GM19023 (cell line): ENCODE data around the gene FGFRL1.
A peak's percentile ranks its signal among the peaks of the same experiment; 100 is the strongest.

ENCODE experiments used
- ATAC-seq: cut with Tn5 transposase; IDR thresholded peaks from one replicate; pipeline ENCODE4 v1.9.1; 2021; ENCODE audit warnings: mild to moderate bottlenecking, moderate library complexity; ENCODE audit not compliant: unreplicated experiment

The FGFRL1 gene

GRCh38 chr4:1011022-1011665 lies at the start of gene FGFRL1:
Gene FGFRL1, plus strand, starts transcription at chr4:1011626. Its CDS starts 860 bp downstream, at chr4:1012486.
- ATAC-seq, result peak; percentile 35

GRCh38 chr4:962231-963208 lies 48.9 kb upstream of the FGFRL1 start:
- no peak for ATAC-seq

DNA sequence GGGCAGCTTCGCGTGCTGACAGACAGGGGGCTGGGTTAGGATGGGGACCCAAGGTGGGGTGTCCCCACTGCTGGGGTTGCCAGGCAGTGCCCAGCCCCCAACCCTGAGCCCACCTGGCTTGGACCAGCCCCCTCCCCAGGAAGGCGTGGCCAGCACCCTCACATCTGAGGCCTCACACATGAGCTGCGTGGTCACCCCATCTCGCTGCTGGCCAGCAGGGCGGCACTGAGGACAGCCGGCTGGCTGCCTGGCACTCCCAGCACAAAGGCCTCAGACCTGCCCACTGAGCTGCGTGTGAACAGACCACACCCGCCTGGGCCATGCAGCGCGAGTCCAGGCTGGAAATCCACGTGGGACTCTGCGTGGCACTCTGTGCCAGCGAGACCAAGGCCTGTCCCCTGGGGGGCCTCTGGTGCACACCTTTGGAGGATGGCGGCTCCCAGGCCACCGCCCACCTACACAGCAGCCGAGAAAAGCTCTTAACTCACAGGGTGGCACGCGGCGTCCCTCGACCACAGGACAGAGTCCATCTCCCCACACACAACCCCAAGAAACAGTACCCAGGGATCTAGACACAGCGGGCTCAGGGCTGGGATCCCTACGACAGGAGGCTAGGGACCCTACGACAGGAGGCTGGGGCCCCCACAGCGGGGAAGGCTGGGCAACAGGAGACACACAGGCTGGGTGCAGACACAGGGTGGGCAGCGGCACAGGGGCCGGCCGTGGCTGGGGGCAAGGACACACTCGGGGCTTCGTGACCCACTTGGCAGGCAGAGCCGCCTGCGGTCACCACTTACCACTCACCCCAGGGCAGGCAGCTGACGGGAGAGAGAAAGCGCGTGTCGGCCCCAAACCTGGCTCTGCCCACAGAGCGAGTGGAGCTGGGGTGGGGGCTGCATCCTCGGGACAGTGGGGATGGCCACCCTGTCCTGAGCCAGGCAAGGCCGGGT lies 47.9 kb upstream of the FGFRL1 start:
- no peak for ATAC-seq

GRCh38 chr4:964346-965025 lies 46.9 kb upstream of the FGFRL1 start:
- no peak for ATAC-seq

DNA sequence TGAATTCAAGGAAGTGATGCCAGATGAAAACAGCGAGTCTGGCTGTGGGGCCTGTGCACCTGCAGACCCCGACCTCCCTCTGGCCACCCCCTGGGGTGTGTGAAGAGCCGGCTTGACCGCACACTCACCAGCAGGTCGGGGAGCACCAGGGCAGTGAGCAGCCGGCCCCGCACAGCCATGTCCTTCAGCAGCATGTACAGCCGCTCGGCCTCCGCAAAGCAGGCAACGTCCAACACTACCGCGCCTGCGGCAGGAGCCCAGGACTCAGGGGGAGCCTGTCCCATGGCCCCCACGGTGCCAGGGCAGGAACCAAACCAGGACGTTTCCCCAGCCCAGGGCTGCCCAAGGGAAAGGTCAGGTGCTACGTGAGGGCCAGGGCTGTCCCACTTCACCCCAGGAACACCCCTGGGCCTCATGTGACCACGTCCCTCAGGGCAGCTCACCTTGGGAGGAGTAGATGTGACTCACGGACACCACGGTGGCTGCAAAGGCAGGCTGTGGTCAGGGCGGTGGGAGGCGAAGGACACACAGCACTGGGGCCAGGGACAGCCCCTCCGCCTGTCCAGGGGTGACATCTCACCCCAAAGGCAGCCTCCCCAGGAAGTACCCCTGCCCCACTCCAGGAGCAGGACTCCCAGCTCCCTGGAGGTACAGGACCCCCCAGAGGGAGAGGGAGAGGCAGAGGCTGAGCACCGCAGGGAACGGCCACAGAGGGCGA lies 46.2 kb upstream of the FGFRL1 start:
- no peak for ATAC-seq

GRCh38 chr4:965766-966134 lies 45.7 kb upstream of the FGFRL1 start:
- no peak for ATAC-seq

DNA sequence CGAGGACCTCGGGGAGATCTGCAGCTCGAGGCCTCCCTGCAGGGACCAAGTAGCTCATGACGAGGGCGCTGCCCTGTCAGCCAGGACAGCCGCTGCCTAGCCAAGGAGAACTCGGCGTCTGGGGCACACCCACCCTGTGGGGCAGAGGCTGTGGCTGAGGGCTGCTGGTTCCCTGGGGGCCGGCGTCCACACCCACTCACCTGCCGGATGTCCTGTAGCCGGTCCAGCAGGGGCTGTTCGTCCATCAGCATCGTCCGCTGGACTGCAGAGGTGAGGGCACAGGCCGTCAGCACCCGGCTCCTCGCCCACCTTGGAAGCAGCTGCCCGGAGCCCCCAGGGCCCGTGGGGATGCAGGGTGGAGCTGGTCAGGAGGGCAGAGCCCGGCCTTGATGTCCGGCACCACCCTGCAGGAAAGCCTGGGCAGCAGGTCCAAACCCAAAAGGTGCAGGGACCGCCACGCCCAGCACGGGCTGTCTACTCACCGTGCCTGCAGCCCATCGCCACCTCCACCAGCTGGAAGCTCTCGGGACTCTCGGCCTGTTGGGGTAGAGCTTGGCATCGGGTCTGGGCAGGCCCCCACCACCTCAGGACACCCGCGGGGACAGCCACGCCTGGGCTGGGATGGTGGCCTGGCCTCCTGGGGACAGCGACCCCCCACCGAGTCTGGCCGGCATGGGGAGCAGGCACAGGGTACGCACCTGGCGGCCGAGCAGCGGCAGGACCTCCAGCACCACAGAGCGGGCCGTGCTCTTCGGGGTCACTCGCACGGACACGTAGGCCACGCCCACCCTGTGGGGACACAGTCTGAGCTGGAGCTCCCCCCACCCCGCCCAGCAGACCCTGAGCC lies 44.9 kb upstream of the FGFRL1 start:
- ATAC-seq, result no peak

DNA sequence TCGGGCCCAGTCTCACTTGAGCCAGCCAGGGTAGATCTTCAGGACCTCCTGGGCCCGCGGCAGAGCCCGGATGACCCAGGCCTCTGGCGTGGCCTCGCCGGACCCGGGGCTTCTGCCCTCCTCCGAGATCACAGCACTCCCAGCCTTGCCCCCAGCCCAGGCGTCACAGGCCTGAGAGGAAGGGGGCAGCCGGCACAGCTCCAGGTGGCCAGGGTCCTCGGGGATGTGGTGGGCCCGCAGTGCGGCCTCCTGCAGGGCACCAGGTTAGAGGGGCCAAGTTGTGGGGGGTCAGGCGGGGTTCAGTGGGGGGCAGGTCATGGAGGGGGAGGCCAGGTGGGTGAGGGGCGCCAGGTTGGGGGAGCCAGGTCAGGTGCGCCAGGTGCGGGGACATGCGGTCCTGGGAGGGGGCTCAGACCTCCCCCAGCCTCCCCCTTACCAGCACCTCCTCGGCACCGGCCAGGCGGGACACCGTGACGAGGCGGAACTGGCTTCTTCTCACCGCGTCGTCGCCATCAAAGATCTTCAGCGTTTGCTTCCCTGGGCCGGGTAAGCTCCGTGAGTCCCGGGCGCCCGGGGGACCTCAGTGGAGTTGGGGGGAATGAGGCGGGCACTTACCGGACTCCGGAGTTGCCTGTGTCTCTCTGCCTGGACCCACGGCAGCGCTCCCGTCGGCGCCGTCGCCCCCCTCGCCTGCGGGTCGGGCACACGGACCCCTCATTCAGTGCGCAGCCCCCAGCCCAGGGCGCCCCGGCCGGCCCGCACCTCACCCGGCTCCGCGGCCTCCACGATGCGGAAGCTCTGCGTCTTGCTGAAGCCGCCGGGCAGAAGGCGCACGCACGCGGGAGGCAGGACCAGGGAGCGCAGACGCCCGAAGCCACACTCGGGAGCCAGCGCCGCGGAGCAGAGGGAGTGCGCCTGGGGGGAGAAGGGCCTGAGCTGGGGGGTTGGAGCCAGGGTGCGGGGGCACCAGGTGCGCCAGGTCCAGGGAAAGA lies 44.0 kb upstream of the FGFRL1 start:
- ATAC-seq, result no peak

DNA sequence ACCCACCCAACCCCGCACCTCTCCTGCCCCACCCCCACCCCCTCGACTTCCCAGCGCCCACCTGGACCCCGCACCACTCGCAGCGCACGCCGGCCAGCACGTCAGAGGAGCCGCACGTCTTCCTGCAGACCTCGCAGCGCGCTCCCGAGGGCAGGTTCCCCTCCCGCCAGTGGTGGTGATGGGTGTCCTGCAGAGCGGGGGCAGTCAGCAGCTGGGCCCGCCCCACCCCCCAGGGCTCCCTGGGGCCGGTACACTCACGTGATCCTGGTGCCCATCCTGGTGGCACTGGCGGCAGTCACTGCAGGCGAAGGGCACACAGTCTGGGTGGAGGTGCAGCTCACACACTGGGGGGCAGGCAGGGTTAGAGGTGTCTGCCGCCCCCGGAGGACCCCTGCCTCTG lies 43.2 kb upstream of the FGFRL1 start:
- ATAC-seq, result no peak

DNA sequence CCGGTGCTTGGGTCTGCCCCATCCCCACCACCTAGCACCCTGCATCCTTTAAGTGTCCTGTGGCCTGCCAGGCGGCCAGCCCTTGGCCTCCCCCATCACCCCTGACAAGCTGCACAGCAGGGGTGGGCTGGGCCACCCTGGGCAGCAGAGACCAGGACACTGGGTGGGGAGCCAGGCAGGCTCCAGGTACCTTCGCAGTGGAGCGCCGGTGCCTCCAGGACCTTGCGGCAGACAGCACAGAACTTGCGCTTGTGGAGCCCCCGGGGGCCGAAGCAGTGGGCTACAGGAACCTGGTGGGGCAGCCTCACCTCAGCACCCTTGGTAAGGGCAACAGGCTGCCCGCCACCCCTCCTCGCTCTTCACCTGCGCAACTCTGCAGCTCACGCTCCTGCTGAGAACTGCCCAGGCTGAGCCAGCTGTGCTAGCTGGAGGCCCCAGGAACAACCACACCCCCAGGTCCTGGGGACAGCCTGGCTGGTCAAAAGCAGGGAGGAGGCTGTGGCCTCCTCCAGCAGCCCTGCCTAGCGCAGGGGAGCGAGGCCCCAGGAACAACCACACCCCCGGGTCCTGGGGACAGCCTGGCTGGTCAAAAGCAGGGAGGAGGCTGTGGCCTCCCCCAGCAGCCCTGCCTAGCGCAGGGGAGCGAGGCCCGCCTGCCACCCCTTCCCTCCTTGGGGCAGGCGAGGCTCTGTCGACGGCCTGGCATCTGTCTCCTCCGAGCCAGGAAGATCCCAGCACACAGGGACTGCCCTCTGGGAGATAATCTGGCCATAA lies 42.6 kb upstream of the FGFRL1 start:
- no peak for ATAC-seq

GRCh38 chr4:970046-970745 lies 41.2 kb upstream of the FGFRL1 start:
- no peak for ATAC-seq

- no peak for ATAC-seq
Observed at GRCh38 chr4:970854-971520, 40.4 kb upstream of the FGFRL1 start.

GRCh38 chr4:971666-972500 lies 39.5 kb upstream of the FGFRL1 start:
- no peak for ATAC-seq

DNA sequence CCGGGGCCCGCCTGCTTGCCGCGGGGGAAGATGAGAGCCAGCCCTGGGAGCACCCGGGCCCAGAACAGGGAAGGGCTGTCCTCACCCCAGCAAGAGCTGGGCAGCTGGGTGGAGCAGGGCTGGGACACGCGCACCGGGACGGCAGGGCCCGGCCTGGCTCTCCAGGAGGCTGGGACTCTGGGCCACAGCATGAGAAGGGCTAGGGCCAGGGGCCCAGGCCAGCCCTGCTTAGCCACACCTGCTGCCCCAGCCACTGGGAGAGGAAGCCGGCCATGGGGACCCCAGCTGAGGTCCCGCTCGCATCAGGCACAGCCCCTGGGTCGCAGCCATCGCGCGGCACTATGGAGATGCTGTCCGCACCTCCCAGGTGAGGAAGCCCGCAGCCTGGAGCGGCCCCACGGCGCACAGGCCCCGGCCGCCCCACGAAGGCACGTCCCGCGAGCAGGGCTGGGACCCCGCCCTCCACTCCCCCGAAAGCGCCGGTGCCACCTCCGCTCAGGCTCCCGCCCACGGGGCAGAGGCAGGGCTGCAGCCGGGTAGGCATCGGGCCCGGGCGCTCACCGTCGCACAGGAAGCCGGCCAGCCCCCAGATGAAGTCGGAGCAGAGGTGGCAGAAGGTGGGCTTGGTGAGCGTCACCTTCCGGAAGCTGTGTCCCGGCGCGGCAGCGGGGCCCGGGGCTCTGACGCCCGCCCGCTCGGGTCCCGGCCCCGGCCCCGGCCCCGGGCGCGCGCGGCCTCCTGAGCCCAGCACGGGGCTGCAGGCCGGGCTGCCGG lies 38.6 kb upstream of the FGFRL1 start:
- ATAC-seq, result peak; percentile 47
